ENCODE data around the gene DENND2D.
A peak's percentile ranks its signal among the peaks of the same experiment; 100 is the strongest.

DENND2D gene

GRCh38 chr1:111161843-111162487, 38.5 kb downstream of the DENND2D start:
- Histone ChIP-seq H3K4me1 (peaks cover 20% of the 10 kb centered on the region), H3K27me3 (ENCODE audit: low read depth) (no peaks in the 10 kb centered on the region), H3K9me3 (no peaks in the 10 kb centered on the region), H3K36me3 (replicated peaks) (peaks cover 15% of the 10 kb centered on the region), H3K4me3 (no peak overlapping the region)
- in situ Hi-C loops (cut with MboI; ENCODE audit: low sequenced_read_pairs), result no loop called here
- DNase-seq (ENCODE audit: low spot score in 2 of 2), result no peak

GRCh38 chr1:111157431-111157830, 43.0 kb downstream of the DENND2D start:
- H3K27me3 ChIP-seq (ENCODE audit: low read depth), result no peaks in the 10 kb centered on the region
- H3K4me3 ChIP-seq, result no peak overlapping the region
- peaks cover 41% of the 10 kb centered on the region for H3K36me3 ChIP-seq (replicated peaks)
- H3K9me3 ChIP-seq, result no peaks in the 10 kb centered on the region
- peaks cover 17% of the 10 kb centered on the region for H3K4me1 ChIP-seq
- in situ Hi-C loops (cut with MboI; ENCODE audit: low sequenced_read_pairs), result no loop called here
- DNase-seq (ENCODE audit: low spot score in 2 of 2), result no peak

- Histone ChIP-seq H3K4me1 (peaks cover 15% of the 10 kb centered on the region), H3K4me3 (no peak overlapping the region), H3K9me3 (no peaks in the 10 kb centered on the region), H3K27me3 (ENCODE audit: low read depth) (no peaks in the 10 kb centered on the region), H3K36me3 (replicated peaks) (peaks cover 44% of the 10 kb centered on the region)
- DNase-seq (ENCODE audit: low spot score in 2 of 2), result no peak
- in situ Hi-C loops (cut with MboI; ENCODE audit: low sequenced_read_pairs), result no loop called here
Measured at GRCh38 chr1:111154021-111154999, 46.1 kb downstream of the DENND2D start.

- Histone ChIP-seq H3K36me3 (replicated peaks) (peaks cover 50% of the 10 kb centered on the region), H3K9me3 (no peaks in the 10 kb centered on the region), H3K4me1 (peaks cover 15% of the 10 kb centered on the region), H3K4me3 (no peak overlapping the region), H3K27me3 (ENCODE audit: low read depth) (no peaks in the 10 kb centered on the region)
- no peak for DNase-seq (ENCODE audit: low spot score in 2 of 2)
- in situ Hi-C loops (cut with MboI; ENCODE audit: low sequenced_read_pairs), result no loop called here
Measured at GRCh38 chr1:111151838-111152237, 48.6 kb downstream of the DENND2D start.

- in situ Hi-C loops (cut with MboI; ENCODE audit: low sequenced_read_pairs), result no loop called here
- H3K27me3 ChIP-seq (ENCODE audit: low read depth), result no peaks in the 10 kb centered on the region
- DNase-seq (ENCODE audit: low spot score in 2 of 2), result no peak
- H3K4me1 ChIP-seq, result peaks cover 18% of the 10 kb centered on the region
- no peak overlapping the region for H3K4me3 ChIP-seq
- H3K9me3 ChIP-seq, result no peaks in the 10 kb centered on the region
- peaks cover 31% of the 10 kb centered on the region for H3K36me3 ChIP-seq (replicated peaks)
Measured at GRCh38 chr1:111148376-111148881, 52.0 kb downstream of the DENND2D start.

- no peaks in the 10 kb centered on the region for H3K9me3 ChIP-seq
- no peaks in the 10 kb centered on the region for H3K27me3 ChIP-seq (ENCODE audit: low read depth)
- in situ Hi-C loops (cut with MboI; ENCODE audit: low sequenced_read_pairs), result no loop called here
- no peak overlapping the region for H3K4me3 ChIP-seq
- H3K36me3 ChIP-seq (replicated peaks), result peaks cover 27% of the 10 kb centered on the region
- DNase-seq (ENCODE audit: low spot score in 2 of 2), result no peak
- H3K4me1 ChIP-seq, result peaks cover 18% of the 10 kb centered on the region
Measured at GRCh38 chr1:111147948-111148347, 52.5 kb downstream of the DENND2D start.

GRCh38 chr1:111145963-111146768, 54.3 kb downstream of the DENND2D start:
- in situ Hi-C loops (cut with MboI; ENCODE audit: low sequenced_read_pairs), result no loop called here
- no peaks in the 10 kb centered on the region for H3K9me3 ChIP-seq

GRCh38 chr1:111145542-111145941, 54.9 kb downstream of the DENND2D start:
- Histone ChIP-seq H3K36me3 (replicated peaks) (peaks cover 24% of the 10 kb centered on the region), H3K4me1 (peaks cover 16% of the 10 kb centered on the region), H3K27me3 (ENCODE audit: low read depth) (no peaks in the 10 kb centered on the region), H3K9me3 (no peaks in the 10 kb centered on the region), H3K4me3 (no peak overlapping the region)
- in situ Hi-C loops (cut with MboI; ENCODE audit: low sequenced_read_pairs), result no loop called here
- DNase-seq (ENCODE audit: low spot score in 2 of 2), result no peak

More at GRCh38 chr1:111145963-111146768, 54.3 kb downstream of the DENND2D start:
- H3K4me3 ChIP-seq, result no peak overlapping the region
- H3K36me3 ChIP-seq (replicated peaks), result peaks cover 24% of the 10 kb centered on the region
- no peaks in the 10 kb centered on the region for H3K27me3 ChIP-seq (ENCODE audit: low read depth)
- DNase-seq (ENCODE audit: low spot score in 2 of 2), result no peak
- peaks cover 15% of the 10 kb centered on the region for H3K4me1 ChIP-seq

- H3K4me1 ChIP-seq, result peaks cover 28% of the 10 kb centered on the region
Measured at GRCh38 chr1:111142356-111142975, 58.0 kb downstream of the DENND2D start.

GRCh38 chr1:111141245-111142220, 58.9 kb downstream of the DENND2D start:
- Histone ChIP-seq H3K36me3 (replicated peaks) (peaks cover 10% of the 10 kb centered on the region), H3K27me3 (ENCODE audit: low read depth) (no peaks in the 10 kb centered on the region), H3K4me1 (peaks cover 28% of the 10 kb centered on the region), H3K4me3 (peak overlapping the region; percentile 94), H3K9me3 (no peaks in the 10 kb centered on the region)
- no peak for DNase-seq (ENCODE audit: low spot score in 2 of 2)
- in situ Hi-C loops (cut with MboI; ENCODE audit: low sequenced_read_pairs), result no loop called here

More at GRCh38 chr1:111142356-111142975, 58.0 kb downstream of the DENND2D start:
- no peak overlapping the region for H3K4me3 ChIP-seq
- DNase-seq (ENCODE audit: low spot score in 2 of 2), result no peak
- in situ Hi-C loops (cut with MboI; ENCODE audit: low sequenced_read_pairs), result no loop called here
- no peaks in the 10 kb centered on the region for H3K27me3 ChIP-seq (ENCODE audit: low read depth)
- H3K36me3 ChIP-seq (replicated peaks), result peaks cover 7% of the 10 kb centered on the region
- H3K9me3 ChIP-seq, result no peaks in the 10 kb centered on the region

- in situ Hi-C loops (cut with MboI; ENCODE audit: low sequenced_read_pairs), result no loop called here
- Histone ChIP-seq H3K4me1 (peaks cover 25% of the 10 kb centered on the region), H3K4me3 (peak overlapping the region; percentile 94), H3K27me3 (ENCODE audit: low read depth) (no peaks in the 10 kb centered on the region), H3K9me3 (no peaks in the 10 kb centered on the region), H3K36me3 (replicated peaks) (peaks cover 16% of the 10 kb centered on the region)
- peak; percentile 29 to 68 for DNase-seq (ENCODE audit: low spot score in 2 of 2)
Measured at GRCh38 chr1:111140680-111140967, 59.8 kb downstream of the DENND2D start.

- in situ Hi-C loops (cut with MboI; ENCODE audit: low sequenced_read_pairs), result no loop called here
- DNase-seq (ENCODE audit: low spot score in 2 of 2), result peak; percentile 85 to 97
- Histone ChIP-seq H3K27me3 (ENCODE audit: low read depth) (no peaks in the 10 kb centered on the region), H3K9me3 (no peaks in the 10 kb centered on the region), H3K4me3 (peak within 1 kb of the TSS; percentile 94), H3K36me3 (replicated peaks) (peaks cover 20% of the 10 kb centered on the region), H3K4me1 (peaks cover 25% of the 10 kb centered on the region)
Measured at GRCh38 chr1:111139956-111140679, 60.3 kb downstream of the DENND2D start, which contains the start of the genes CEPT1 and DRAM2. CEPT1 (plus strand) TSS chr1:111140223; CDS start chr1:111147715, 7,492 bp downstream. DRAM2 (minus strand) TSS chr1:111140093; CDS start chr1:111131554, 8,539 bp downstream.
